MM.1S (cell line): ENCODE results near the gene SHISA8.

ENCODE experiments used
- DNase-seq: peaks from one replicate; pipeline ENCODE4 v3.0.0-alpha.2; 2015
- H2AFZ ChIP-seq: fragments of 300-600 bp; sonication (generic); 2 replicates; pipeline ENCODE4 v1.6.0; 2016; ENCODE audit warnings: antibody characterized with exemption, low read length
- H3F3A ChIP-seq: fragments of 300-600 bp; sonication (generic); 2 replicates; pipeline ENCODE4 v1.6.1; 2016; ENCODE audit warnings: mild to moderate bottlenecking, antibody characterized with exemption, low read length, moderate library complexity, mixed read lengths; ENCODE audit not compliant: insufficient read depth
- H3K27ac ChIP-seq: fragments of 300-600 bp; sonication (generic); 2 replicates; pipeline ENCODE4 v1.5.1; 2016; ENCODE audit warnings: mild to moderate bottlenecking, low read length
- H3K27me3 ChIP-seq: fragments of 300-600 bp; sonication (generic); replicated peaks from 2 replicates; pipeline ENCODE4 v1.6.0; 2016; ENCODE audit warnings: low read length; ENCODE audit not compliant: insufficient read depth
- H3K36me3 ChIP-seq: fragments of 300-600 bp; sonication (generic); replicated peaks from 2 replicates; pipeline ENCODE4 v1.6.1; 2016; ENCODE audit warnings: mild to moderate bottlenecking, low read length, mixed read lengths; ENCODE audit not compliant: insufficient read depth
- H3K4me1 ChIP-seq: fragments of 300-600 bp; sonication (generic); 2 replicates; pipeline ENCODE4 v1.6.1; 2016; ENCODE audit warnings: low read length, mixed read lengths
- H3K4me2 ChIP-seq: fragments of 300-600 bp; sonication (generic); 2 replicates; pipeline ENCODE4 v1.6.0; 2016; ENCODE audit warnings: low read depth, low read length
- H3K4me3 ChIP-seq: fragments of 300-600 bp; sonication (generic); 2 replicates; pipeline ENCODE4 v1.5.1; 2016; ENCODE audit warnings: low read length, mixed read lengths
- H3K79me2 ChIP-seq: fragments of 300-600 bp; sonication (generic); 2 replicates; pipeline ENCODE4 v1.6.1; 2016; ENCODE audit warnings: mixed run types, low read length, mixed read lengths
- H3K9ac ChIP-seq: fragments of 300-600 bp; sonication (generic); 2 replicates; pipeline ENCODE4 v1.6.1; 2016; ENCODE audit warnings: low read length, mixed read lengths
- H3K9me2 ChIP-seq: fragments of 300-600 bp; sonication (generic); replicated peaks from 2 replicates; pipeline ENCODE4 v1.6.1; 2016; ENCODE audit warnings: mild to moderate bottlenecking, low read length, mixed read lengths; ENCODE audit not compliant: insufficient read depth
- H3K9me3 ChIP-seq: fragments of 300-600 bp; sonication (generic); replicated peaks from 2 replicates; pipeline ENCODE4 v1.6.1; 2016; ENCODE audit warnings: mild to moderate bottlenecking, low read length, mixed read lengths; ENCODE audit not compliant: insufficient read depth
- H4K20me1 ChIP-seq: fragments of 300-600 bp; sonication (generic); 2 replicates; pipeline ENCODE4 v1.6.1; 2016; ENCODE audit warnings: mild to moderate bottlenecking, low read length, moderate library complexity, mixed read lengths; ENCODE audit not compliant: insufficient read depth
- EZH2 ChIP-seq: fragments of 300-600 bp; sonication (generic); optimal IDR thresholded peaks from 2 replicates; pipeline ENCODE3; 2017; ENCODE audit warnings: low read depth, mild to moderate bottlenecking, antibody characterized with exemption, low read length, mixed read lengths
- EZH2phosphoT487 ChIP-seq: fragments of 300-600 bp; sonication (generic); IDR thresholded peaks from 2 replicates; pipeline ENCODE4 v1.6.1; 2018; ENCODE audit warnings: antibody characterized with exemption, low read length
- TF ChIP-seq, protein P1 (sequence below): fragments of 300-600 bp; sonication (generic); IDR thresholded peaks from 2 replicates; pipeline ENCODE4 v1.5.1; 2016; ENCODE audit warnings: antibody characterized with exemption, low read length, mixed read lengths

Gene SHISA8

DNA sequence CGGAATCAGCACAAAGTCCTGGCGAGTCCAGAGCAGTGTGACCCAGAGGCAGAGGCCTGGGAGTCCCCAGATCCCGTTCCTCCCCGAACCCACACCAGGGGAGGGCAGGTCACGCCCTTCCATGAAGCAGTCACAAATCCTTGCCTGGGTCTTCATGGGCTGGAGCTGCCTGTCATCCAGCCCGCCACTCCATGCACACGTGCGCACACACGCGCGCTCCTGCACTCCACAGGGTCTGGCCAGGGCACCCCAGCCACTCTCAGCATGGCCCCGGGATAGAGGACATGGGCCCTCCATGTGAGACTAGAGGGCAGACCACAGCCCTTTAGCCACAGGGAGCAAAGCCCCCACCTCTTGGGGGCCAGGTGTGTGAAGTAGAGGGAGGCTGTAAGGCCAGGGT is 17.5 kb upstream of the SHISA8 start:
- Histone ChIP-seq H3K9me2 (no peaks in the 10 kb centered on the region), H2AFZ (no peak overlapping the region), H3K9me3 (no peaks in the 10 kb centered on the region), H3K4me3 (no peak overlapping the region), H3K9ac (no peak overlapping the region), H3K4me2 (no peak overlapping the region), H4K20me1 (no peaks in the 10 kb centered on the region), H3K4me1 (no peaks in the 10 kb centered on the region), H3K27ac (no peak overlapping the region), H3K27me3 (peaks cover under 1% of the 10 kb centered on the region; the same call in 1 of the 2 replicates), H3K36me3 (no peaks in the 10 kb centered on the region), H3F3A (peaks cover 9% of the 10 kb centered on the region), H3K79me2 (no peaks in the 10 kb centered on the region)
- TF ChIP-seq EZH2 (no peak), EZH2phosphoT487 (no peak)
- TF ChIP-seq, protein P1, sequence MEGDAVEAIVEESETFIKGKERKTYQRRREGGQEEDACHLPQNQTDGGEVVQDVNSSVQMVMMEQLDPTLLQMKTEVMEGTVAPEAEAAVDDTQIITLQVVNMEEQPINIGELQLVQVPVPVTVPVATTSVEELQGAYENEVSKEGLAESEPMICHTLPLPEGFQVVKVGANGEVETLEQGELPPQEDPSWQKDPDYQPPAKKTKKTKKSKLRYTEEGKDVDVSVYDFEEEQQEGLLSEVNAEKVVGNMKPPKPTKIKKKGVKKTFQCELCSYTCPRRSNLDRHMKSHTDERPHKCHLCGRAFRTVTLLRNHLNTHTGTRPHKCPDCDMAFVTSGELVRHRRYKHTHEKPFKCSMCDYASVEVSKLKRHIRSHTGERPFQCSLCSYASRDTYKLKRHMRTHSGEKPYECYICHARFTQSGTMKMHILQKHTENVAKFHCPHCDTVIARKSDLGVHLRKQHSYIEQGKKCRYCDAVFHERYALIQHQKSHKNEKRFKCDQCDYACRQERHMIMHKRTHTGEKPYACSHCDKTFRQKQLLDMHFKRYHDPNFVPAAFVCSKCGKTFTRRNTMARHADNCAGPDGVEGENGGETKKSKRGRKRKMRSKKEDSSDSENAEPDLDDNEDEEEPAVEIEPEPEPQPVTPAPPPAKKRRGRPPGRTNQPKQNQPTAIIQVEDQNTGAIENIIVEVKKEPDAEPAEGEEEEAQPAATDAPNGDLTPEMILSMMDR: no peak
- no peak for DNase-seq

DNA sequence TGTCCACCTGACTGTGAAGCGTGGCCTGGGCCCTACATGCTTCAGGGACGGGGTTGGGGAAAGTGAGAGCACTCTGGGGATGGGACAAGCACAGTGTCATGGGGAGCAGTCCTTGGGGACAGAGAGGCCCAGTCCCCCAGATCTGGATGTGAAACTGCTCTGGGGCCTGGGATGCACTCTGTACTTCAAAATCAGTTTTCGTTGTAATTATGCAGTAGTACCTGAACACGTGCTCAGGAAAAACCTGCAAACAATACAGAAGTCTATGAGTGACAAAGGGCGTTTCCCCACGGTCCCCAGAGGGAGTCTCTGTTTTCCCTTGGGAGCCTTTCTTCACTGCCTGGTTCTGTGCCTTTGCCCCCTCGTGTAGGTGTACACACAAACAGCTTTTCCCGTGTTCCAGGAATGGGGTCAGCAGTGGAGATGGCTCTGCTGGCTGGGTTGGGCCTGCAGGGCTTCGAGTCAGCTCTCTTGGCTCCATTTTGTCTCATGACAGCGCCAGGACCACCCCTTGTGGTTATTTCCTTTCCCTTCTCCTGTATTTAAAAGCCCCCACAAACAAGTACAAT is 16.9 kb upstream of the SHISA8 start:
- Histone ChIP-seq H3K9me2 (no peaks in the 10 kb centered on the region), H3K27me3 (peaks cover 6% of the 10 kb centered on the region), H3K9ac (no peak overlapping the region), H3K36me3 (no peaks in the 10 kb centered on the region), H3K79me2 (no peaks in the 10 kb centered on the region), H4K20me1 (no peaks in the 10 kb centered on the region), H3K4me1 (no peaks in the 10 kb centered on the region), H3K27ac (no peak overlapping the region), H3K9me3 (no peaks in the 10 kb centered on the region), H3F3A (peaks cover 9% of the 10 kb centered on the region), H3K4me3 (no peak overlapping the region), H3K4me2 (no peak overlapping the region), H2AFZ (no peak overlapping the region)
- DNase-seq: no peak
- TF ChIP-seq, protein P1: no peak
- TF ChIP-seq EZH2phosphoT487 (no peak), EZH2 (no peak)

DNA sequence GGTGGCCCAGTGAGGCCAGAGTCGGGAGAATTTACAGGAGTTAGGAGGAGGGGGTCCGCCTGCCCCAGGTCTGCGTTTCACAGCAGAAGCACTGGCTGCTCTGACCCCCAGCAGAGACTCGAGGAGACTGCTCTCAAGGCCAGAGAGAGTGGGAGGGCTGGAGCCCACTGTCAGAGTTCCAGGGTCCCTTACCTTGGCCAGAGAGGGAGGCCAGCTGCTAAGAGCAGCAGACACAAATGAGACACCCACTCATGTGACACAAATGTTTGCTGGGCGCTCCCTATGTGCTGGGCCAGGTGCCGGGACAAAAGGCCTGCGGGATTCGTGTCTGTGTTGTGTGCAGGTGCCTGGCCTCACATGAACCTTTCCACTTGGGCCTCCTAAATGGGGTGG is 14.5 kb upstream of the SHISA8 start:
- no peaks in the 10 kb centered on the region for H3K79me2 ChIP-seq
- no peak overlapping the region for H2AFZ ChIP-seq
- H3K4me2 ChIP-seq: no peak overlapping the region
- H3K4me1 ChIP-seq: no peaks in the 10 kb centered on the region
- TF ChIP-seq, protein P1: no peak
- no peak for TF ChIP-seq EZH2phosphoT487
- no peak for TF ChIP-seq EZH2
- no peaks in the 10 kb centered on the region for H3K9me3 ChIP-seq
- no peaks in the 10 kb centered on the region for H3K9me2 ChIP-seq
- no peaks in the 10 kb centered on the region for H4K20me1 ChIP-seq
- DNase-seq: no peak
- H3F3A ChIP-seq: peaks cover 5% of the 10 kb centered on the region
- peaks cover 25% of the 10 kb centered on the region for H3K27me3 ChIP-seq
- no peak overlapping the region for H3K27ac ChIP-seq
- no peaks in the 10 kb centered on the region for H3K36me3 ChIP-seq
- no peak overlapping the region for H3K4me3 ChIP-seq
- H3K9ac ChIP-seq: no peak overlapping the region
